A204.1 (cell line): ENCODE measurements around the gene ASIC5.
"Not testable (repeated sequence)": the region's sequence is repeated elsewhere in the genome, so short reads cannot be mapped to it uniquely, and the experiment has no call there.

Experiments
- FAIRE-seq: peaks from 2 replicates; lab custom pipeline; 2012; peaks lifted over from hg19 to GRCh38; lab: Jason Lieb, UNC

Gene ASIC5, protein sequence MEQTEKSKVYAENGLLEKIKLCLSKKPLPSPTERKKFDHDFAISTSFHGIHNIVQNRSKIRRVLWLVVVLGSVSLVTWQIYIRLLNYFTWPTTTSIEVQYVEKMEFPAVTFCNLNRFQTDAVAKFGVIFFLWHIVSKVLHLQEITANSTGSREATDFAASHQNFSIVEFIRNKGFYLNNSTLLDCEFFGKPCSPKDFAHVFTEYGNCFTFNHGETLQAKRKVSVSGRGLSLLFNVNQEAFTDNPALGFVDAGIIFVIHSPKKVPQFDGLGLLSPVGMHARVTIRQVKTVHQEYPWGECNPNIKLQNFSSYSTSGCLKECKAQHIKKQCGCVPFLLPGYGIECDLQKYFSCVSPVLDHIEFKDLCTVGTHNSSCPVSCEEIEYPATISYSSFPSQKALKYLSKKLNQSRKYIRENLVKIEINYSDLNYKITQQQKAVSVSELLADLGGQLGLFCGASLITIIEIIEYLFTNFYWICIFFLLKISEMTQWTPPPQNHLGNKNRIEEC

DNA sequence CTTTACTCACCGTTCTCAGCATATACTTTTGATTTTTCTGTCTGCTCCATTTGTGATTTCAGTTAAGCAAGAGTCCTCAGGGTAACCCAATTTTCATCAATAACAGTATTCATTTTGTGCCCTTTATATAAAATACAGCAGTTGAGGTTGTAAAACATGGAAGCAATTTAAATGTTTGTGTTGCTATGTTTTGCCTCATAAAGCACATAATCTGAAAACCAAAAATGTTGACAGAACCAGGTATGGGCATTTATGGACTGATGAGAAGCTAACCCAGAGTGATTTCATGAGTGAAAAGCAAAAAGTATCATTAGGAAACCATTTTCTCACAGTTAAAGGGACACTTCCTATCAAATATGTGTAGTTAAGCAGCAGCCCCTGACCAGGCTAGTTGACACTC is at the start of gene ASIC5:
TSS of gene ASIC5 (minus strand) at position 101 of the 400 bp plus-strand sequence. CDS start at position 50, 51 bp downstream.
- FAIRE-seq, result no peak

DNA sequence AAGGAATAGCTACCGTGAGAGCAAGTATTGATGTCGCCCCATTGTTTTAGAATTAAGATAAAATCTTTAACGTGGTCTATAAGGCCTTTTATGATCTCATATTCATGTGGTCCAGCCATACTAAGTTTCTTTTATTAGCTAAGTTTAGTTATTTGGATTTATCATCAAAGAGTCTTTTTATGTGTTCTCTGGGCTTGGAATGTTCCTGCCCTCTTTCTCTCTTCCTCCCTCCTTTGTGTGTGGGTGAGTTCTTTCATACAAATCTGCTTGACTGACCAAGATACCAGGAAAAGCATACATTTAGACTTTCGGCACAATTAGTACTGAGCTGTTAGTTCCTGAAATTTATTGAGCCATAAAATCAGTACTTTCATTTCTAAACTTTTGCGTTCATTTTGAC is 48.7 kb upstream of the ASIC5 start:
- no peak for FAIRE-seq

DNA sequence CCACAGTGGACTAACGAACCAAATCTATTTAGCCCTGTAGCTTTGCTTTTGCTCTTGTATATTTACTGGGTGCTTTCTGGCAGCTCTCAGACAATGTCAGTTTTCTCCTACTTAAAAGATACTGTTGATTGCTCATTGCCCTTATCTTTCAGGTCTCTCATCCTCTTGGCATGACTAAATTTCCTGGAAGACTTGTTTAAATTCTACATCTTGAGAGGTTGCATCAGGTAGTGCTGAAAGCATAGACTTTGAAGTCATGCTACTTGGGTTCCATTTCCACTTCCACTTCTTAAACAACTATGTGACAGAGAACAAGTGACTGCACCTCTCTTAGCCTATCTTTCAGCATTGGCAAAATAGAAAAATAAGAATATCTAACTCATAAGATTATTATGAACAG is 45.8 kb upstream of the ASIC5 start:
- no peak for FAIRE-seq

DNA sequence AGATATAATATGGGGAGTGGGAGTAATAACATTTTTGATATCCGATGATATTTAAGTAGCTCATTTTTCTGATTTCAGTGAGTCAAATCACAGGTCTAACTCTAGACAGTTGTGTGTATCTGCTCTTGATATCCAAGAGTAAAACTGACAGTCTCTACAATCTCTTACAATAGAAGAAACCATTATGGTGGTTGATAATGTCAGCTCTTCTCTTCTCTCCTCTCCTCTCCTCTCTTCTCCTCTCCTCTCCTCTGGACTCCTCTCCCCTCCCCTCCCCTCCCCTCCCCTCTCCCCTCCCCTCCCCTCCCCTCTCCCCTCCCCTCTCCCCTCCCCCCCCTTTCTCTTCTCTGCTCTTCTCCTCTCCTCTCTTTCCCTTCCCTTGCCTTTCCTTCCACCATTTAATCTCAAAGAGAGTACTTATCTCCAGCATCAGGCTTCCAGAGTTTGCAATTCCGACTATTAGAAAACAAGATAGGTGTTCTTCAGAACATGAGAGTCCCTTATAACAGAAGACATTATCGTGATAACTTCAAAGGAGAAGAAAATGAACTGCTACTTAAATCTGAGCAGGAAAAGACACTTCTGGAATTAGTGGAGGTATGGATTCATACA is 43.6 kb upstream of the ASIC5 start:
- FAIRE-seq, result no peak

DNA sequence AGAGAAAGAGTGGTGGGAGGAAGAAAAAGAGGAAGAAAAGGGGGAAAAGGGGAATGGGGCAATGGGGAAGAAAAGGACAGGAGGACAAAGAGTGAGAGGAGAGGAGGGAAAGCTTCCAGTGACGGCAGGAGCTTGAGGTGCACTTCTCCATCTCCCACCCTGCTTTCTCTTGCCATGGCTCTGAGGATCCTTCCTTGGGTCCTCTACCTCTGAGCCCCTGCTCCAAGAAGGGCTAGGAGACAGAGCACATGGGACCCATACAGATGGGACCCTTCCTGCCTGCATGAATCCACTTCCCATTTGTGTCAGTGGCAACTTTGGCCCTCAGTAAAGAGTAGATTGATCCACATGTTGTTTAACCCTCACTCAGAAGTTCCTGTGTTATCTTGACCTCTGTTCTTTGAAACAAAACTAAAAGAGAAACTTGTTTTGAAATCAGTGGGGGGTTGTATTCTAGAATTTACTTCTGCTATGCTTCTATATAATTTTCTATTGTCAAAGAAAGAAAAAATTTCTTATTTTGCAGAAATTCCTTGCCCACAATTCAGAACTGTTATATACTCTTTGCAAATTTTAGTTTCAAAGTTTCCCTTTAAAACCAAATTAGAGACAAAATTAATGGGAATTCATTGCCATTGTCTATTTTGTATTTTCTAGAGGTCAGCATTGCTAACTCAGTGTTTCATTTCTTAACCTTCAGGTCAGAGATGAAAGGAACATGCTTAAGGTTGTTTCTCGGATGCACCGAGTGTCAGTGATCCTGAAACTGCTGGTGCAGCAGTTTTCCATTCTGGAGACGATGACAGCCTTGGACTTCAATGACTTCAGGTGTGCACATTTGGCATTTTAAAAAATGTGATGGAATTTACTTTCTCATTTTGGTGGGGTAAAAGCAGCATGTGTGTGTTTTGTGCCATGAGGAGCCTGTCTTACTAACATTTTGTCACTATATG is 42.4 kb upstream of the ASIC5 start:
- no peak for FAIRE-seq

DNA sequence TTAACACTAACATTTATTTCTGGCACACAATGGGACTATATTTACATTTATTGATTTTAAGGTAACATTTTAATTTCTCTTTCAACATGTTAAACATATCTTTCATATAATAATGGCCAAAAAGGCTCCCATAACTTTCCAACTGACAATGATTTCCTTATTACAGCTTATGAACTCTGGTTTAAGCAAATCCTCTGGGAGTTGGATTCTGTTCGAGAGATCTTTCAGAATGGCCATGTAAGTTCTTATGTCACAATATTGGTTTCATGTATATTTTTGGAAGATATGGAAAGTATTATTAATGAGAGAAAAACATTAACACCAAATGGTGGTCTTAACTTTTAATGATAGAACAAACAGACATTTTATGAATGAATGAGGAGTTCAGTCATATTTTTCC is 41.5 kb upstream of the ASIC5 start:
- FAIRE-seq, result no peak

DNA sequence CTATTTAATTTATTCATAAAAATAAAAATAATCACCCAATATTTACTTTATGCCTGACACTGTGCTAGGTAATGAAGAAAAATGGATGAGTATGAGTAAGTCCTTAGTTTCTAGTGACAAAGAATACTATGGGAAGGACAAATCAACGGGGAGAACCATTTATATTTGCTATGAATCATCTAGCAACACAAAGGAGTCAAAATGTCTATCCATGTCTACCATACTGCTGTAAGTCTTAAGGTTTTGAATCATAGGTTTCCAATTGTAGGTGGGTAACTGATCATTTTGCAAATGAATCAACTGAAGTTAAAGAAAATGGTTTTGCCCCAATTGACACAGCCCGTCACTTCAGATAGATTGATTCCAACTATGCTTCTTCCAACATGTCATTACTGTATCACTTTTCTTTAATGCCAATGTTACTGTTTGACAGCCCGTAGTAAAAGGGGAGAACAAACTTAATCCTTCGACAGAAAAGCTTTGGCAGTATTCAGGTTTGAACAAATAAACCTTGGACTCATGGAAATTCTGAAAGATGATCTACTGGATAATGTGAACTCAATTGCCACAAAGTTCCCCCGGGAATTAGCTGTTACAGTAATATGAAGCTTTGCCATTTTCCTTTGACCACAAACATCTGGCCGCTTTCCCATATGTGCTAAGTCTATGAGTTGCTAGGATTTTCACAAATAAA is 40.6 kb upstream of the ASIC5 start:
- FAIRE-seq, result no peak

DNA sequence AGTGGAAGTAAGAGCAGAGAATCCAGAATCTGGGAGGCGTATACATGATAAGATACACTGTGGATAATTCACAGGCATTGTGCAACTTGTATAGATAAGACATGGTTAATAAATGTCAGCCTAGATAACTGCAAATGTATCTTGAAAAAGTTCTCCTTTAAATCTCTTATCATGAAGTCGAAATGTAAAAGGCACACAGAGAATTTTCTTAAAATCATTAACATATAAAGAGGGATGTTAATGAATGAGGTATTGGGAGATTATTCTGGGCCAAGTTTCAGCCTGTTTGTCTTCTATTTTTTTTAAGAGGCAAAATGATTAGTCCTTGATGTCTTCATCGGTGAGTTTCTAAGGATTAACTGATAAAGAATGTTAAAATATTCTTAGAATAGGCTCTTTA is 38.3 kb upstream of the ASIC5 start:
- FAIRE-seq, result no peak

DNA sequence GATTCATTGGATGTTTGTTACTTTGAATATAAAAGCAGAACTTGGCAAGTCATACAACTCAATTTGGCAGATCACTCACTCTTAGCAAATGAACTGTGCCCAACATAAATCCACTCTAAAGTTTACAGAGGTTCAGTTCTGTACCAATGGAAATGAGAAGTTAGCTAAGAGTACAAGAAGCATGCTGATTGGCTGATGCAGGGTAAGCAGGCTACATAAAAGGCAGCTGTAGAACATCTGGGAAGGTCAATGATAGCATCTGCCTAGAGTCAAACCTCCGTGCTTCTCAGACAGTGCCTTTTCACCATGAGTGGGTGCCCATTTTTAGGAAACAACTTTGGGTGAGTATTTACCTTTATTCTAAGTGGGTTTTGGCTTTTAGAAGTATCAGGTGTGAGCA is 37.4 kb upstream of the ASIC5 start, which contains the start of gene TDO2:
TSS of gene TDO2 (plus strand) at position 244 of the 400 bp plus-strand sequence. CDS start at position 307, 63 bp downstream.
- FAIRE-seq, result no peak

DNA sequence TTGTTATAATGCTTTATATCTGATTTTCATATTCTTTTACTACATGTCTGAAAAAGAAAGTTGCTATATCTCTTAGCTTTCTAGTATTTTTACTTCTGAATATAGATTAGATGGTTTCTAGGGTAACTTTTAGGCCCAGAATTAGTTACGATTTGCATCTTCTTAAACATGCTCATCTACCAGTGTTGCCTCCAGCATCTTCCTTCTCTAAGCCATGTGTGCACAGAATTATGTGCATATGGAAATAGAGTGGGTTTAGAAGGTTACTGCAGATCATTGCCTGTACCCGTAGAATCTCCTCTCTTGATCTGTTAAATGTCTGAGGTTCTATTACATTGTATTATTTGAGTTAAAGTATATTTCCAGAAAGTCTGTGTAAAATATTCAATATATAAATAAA is 34.9 kb upstream of the ASIC5 start:
- FAIRE-seq, result no peak

DNA sequence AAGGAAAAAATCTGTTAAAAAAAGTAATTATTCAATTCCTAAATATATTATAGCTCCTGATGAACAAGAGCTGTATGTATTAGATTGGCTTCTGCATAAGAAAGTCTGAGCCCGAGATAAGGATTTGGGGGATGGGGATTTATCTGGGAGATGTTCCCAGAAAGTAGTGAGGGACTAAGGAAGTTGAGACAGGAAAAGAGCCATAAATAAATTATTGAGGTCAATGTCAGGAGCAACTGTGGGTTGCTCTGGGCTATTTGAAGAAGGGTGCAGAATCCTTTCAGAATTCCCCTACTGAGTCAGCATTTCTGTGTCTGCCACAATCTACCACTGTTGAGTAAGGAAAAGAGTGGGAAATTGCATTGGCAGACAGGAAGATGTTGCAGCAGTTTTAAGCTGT is 34.3 kb upstream of the ASIC5 start:
- FAIRE-seq, result no peak

DNA sequence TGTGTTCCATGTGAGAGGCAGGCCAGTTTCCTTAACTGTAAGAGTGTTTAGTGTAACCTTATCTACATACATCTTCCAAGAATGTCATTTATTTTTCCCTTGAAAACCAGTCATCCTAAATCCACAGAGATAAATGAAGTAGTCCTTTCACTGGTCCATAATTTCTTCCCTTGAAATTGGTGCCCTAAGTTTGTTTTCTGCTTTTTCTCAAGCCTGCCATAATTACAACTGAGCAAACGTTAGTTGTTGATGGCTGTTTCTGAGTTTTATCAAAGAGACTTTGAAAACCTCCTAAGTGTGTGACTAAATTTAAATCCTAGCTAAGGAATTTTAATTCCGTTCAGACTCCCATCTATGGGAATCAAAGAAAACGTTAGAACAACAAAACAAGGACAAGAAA is 33.8 kb upstream of the ASIC5 start:
- FAIRE-seq, result no peak

DNA sequence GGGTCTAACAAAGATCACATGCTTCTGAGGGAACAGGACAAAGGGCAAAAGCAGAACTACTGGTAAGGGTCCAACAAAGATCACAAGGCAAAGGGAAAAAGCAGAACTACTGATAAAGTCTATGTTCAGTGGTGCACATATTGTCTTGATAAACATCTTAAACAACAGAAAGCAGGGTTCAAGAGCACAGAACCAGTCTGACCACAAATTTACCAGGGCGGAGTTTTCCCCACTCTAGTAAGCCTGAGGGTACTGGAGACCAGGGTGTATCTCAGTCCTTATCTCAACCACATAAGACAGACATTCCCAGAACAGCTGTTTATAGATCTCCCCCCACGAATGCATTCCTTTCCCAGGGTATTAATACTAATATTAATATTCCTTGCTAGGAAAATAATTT is 32.3 kb upstream of the ASIC5 start:
- not testable (repeated sequence) for FAIRE-seq

DNA sequence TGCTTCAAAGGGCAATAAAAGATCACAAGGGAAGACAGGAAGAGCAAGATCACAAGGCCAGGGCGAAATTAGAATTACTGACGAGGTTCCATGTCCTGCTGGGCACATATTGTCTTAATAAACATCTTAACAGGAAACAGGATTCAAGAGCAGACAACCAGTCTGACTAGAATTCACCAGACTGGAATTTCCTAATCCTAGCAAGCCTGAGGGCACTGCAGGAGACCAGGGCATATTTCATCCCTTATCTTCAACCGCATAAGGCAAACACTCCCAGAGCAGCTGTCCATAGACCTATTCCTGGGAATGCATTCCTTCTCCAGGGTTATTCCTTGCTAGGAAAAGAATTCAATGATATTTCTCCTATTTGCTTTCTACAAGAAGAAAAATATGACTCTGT is 25.0 kb upstream of the ASIC5 start:
- no peak for FAIRE-seq

DNA sequence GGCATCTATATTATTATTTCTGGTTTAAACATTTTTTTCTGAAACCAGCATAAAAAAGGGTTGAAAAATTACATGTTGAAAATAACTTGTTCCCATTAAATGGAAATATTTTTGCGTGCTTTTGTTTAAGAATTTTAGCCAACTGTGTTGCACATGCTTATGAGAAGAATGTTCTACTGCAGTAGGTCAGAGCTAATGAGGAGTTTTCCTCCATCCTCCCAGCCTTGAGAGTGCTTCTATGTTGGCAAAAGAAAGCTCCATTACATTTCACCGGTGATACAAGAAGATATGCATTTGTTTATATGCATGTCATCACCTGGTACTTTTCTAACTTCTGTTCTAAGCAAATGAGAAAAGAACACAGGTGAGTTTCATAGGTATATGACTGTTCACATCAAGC is 23.9 kb upstream of the ASIC5 start:
- no peak for FAIRE-seq

DNA sequence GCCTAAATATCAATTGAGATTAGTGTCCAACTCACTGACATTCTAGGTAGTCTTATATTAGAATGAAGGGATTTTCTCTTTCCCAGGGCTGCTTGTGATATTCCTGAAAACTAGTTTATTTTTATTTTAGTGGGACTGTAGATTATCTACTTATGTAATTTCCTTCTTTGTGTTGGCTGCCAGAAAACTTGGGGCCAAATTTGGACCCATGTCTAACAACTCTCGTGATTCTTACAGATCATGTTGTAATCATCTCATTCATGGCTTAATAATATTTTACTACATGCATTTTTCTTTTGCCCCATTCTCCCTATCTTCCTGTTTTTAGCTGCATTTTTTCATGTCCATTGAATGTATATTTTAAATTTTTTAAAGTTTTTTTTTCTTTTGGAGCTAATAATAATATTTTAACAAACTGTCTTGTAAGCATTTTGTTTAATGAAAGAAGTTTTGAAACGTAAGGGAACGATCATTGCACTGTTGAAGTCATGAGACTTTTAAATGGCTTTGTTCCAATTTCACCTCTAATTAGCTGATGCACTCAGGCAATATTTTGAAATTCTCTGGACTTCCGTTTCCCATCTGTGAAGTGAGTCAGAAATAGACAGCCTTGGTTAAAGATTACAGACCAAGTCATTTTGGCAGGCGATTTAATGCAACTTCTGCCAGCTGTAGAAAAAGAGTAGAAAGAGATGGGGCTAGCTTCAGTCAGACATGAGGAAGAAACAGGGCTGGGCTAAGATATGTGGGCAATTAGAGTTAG is 23.1 kb upstream of the ASIC5 start:
- no peak for FAIRE-seq

DNA sequence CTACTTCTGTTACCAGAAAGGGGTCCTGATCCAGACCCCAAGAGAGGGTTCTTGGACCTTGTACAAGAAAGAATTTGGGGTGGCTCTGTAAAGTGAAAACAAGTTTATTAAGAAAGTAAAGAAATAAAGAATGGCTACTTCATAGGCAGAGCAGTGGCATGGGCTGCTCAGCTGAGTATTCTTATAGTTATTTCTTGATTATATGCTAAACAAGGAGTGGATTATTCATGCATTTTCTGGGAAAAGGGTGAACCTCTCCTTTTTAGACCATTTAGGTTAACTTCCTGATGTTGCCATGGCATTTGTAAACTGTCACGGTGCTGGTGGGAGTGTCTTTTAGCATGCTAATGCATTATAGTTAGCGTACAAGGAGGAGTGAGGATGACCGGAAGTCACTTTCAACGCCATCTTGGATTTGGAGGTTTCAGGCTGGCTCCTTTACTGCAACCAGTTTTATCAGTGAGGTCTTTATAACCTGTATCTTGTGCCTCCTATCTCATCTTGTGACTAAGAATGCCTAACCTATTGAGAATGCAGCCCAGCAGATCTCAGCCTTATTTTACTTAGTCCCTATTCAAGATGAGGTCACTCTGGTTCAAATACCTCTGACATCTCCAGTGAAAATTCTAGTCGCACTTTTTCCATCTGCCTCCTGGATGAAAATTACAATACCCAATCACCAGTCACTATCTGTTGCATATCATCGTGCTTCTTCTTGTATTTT is 21.9 kb upstream of the ASIC5 start:
- no peak for FAIRE-seq

DNA sequence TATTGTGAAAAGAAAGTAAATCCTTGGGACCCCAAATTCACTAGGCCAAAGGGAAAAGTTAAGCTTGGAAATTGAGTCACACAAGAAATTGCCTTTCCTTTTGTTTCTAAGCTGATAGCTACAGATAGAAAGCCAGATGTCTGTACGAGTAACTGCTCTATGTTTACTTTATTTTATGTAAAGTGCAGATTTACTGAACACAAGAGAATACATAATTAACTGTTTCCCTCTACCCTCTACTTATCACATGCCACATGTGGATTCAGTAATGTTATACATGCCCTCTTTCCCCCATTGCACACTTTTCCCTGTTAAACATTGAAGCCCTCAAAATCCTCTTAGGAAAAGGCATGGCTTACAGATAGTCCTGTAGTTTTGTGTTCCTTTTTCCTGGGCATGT is 21.0 kb upstream of the ASIC5 start:
- FAIRE-seq, result no peak

DNA sequence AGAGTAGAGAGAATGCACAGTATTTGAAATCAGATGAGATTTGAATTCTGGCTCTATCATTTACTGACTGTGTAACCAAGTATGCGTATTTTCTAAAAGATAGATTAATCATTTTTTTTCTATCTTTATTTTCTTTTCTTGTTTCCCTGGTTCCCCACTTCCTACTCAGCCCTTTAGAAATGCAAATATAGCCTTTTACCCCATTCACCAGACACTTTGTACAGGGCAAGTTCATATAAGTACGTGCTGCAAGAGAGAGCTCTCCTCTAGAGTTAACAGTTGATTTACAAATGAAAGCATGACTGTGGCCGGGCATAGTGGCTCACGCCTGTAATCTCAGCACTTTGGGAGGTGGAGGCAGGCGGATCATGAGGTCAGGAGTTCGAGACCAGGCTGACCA is 19.6 kb upstream of the ASIC5 start:
- no peak for FAIRE-seq

DNA sequence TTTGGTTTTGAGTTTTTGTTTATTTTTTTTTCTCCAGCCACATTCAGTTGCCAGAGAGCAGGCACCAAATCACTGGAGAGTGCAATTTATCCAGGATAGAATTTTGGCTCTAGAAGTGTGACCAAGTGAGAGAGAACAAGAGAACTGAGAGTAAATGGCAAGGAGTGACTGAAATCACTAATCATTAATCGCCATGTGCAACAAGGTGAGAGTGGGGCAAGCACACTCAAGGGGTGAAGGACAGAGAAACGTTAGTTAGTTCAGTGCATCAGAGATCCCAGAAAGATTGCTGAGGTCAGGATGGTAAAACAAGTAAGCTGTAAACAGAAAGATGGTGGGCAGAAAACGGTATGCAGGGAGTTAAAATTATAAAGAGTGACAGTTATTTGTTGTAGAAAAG is 17.8 kb upstream of the ASIC5 start:
- no peak for FAIRE-seq

DNA sequence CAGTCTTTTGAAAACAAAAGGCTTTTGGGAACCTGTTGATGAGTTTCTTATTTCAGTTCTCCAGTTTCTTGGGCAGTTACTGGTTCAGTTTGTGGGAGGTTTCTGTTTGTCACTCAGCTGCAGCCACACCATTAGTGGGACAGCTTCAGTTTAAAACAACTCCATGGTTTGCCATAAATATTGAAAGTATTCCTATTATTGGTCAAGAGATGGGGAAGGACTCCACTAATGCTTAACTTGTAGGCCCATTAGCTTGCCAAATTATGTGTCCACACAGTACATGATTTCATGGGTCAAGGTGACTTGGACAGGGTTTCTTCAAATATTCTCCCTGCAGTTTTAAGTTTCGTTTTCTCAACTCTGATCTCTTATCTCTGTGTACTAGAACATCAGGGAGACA is 15.5 kb upstream of the ASIC5 start:
- FAIRE-seq, result no peak
